HepG2 (cell line): ENCODE results near the gene TREH. TPM values are rescaled to one million over a fixed set of nuclear protein-coding genes. Genes with fewer than 3 reads are reported as not detected.
A peak's percentile ranks its signal among the peaks of the same experiment; 100 is the strongest.
"Not testable (repeated sequence)": the region's sequence is repeated elsewhere in the genome, so short reads cannot be mapped to it uniquely, and the experiment has no call there.

ENCODE experiments used
- ATAC-seq: fragments of 200-7000 bp; cut with Tn5 transposase; 3 replicates; pipeline ENCODE4 v1.9.1; 2020; ENCODE audit warnings: mild to moderate bottlenecking, moderate library complexity
- BruUV-seq: library from RNA; stranded (reverse); fragments of 400-500 nt; replicated peaks from 2 replicates; lab custom pipeline; 2021; lab: Mats Ljungman, UMichigan
- CTCF ChIA-PET: fragments of 300-600 bp; formaldehyde crosslinking; extraction: SDS; loops from one replicate; lab custom pipeline; 2021; ENCODE audit warnings: low total read pairs, inconsistent platforms, low intra/inter-chr PET ratio; lab: Yijun Ruan, JAX
- POLR2A ChIA-PET: fragments of 350-600 bp; sonication (Branson Sonifier 250); formaldehyde crosslinking; loops from one replicate; lab custom pipeline; 2020; ENCODE audit warnings: antibody characterized with exemption, inconsistent platforms; lab: Yijun Ruan, JAX
- DNase-seq: peaks from one replicate; pipeline ENCODE4 v3.0.0-alpha.2; 2015; ENCODE audit warnings: low spot score
- FAIRE-seq: peaks from 3 replicates; lab custom pipeline; 2011; peaks lifted over from hg19 to GRCh38; lab: Jason Lieb, UNC
- H2AFZ ChIP-seq: one replicate; pipeline ENCODE4 v1.6.1; 2011; ENCODE audit warnings: low read length, inconsistent platforms
- H3K27ac ChIP-seq: fragments of 300-600 bp; 3 replicates; pipeline ENCODE4 v1.8.0; 2011; ENCODE audit warnings: mixed run types, mild to moderate bottlenecking, mixed read lengths, low read length, inconsistent platforms; ENCODE audit not compliant: insufficient read depth; ENCODE audit errors: extremely low read length
- H3K27me3 ChIP-seq, 2 experiments: fragments of 200-600 bp in 1 of 2; 2 replicates in 1 of 2; 3 replicates in 1 of 2; pipeline versions ENCODE4 v1.6.0 to v1.8.0; 2011; ENCODE audit warnings: low read length in 2 of 2, mild to moderate bottlenecking in 2 of 2, moderate library complexity in 2 of 2, inconsistent platforms in 1 of 2; ENCODE audit not compliant: insufficient read depth in 2 of 2, control insufficient read depth in 1 of 2
- H3K36me3 ChIP-seq, 2 experiments: fragments of 200-600 bp in 1 of 2; replicated peaks in 1 of 2; 2 replicates in 1 of 2; 3 replicates in 1 of 2; pipeline versions ENCODE4 v1.5.1 to v1.8.0; 2011; ENCODE audit warnings: low read length in 2 of 2, inconsistent platforms in 1 of 2; ENCODE audit not compliant: insufficient read depth in 2 of 2, control insufficient read depth in 1 of 2
- H3K4me1 ChIP-seq: 2 replicates; pipeline ENCODE4 v1.5.1; 2012; ENCODE audit warnings: low read length, inconsistent platforms; ENCODE audit not compliant: insufficient read depth
- H3K4me2 ChIP-seq: 2 replicates; pipeline ENCODE4 v1.6.0; 2011; ENCODE audit warnings: low read depth, low read length, inconsistent platforms
- H3K4me3 ChIP-seq, 3 experiments: fragments of 200-600 bp in 1 of 3; sonication (generic), shearing (Covaris generic) in 1 of 3; replicated peaks in 1 of 3; 2 replicates each; pipeline ENCODE4 v1.5.1; 2011 to 2016; ENCODE audit warnings: low read length in 3 of 3, inconsistent platforms in 2 of 3, low read depth in 2 of 3, mild to moderate bottlenecking in 2 of 3, control low read depth in 1 of 3, mixed read lengths in 1 of 3; ENCODE audit not compliant: insufficient read depth in 1 of 3
- H3K79me2 ChIP-seq: one replicate; pipeline ENCODE4 v1.6.1; 2011; ENCODE audit warnings: low read length, inconsistent platforms; ENCODE audit not compliant: insufficient read depth
- H3K9ac ChIP-seq: 2 replicates; pipeline ENCODE4 v1.6.0; 2011; ENCODE audit warnings: mild to moderate bottlenecking, low read depth, low read length, inconsistent platforms; ENCODE audit not compliant: insufficient read depth
- H3K9me3 ChIP-seq: 2 replicates; pipeline ENCODE4 v1.5.1; 2012; ENCODE audit warnings: mild to moderate bottlenecking, low read length
- H4K20me1 ChIP-seq: 2 replicates; pipeline ENCODE4 v1.6.0; 2011; ENCODE audit warnings: inconsistent platforms, mild to moderate bottlenecking, low read length, moderate library complexity; ENCODE audit not compliant: insufficient read depth
- MXI1 ChIP-seq: IDR thresholded peaks from 3 replicates; pipeline ENCODE4 v1.6.1; 2012; ENCODE audit warnings: low read depth, low read length, inconsistent platforms, borderline replicate concordance
- NFYB ChIP-seq: sonication (generic); formaldehyde crosslinking; IDR thresholded peaks from 2 replicates; pipeline ENCODE4 v1.4.0; 2020; ENCODE audit warnings: missing genetic modification reagents
- NFYC ChIP-seq: IDR thresholded peaks from 2 replicates; pipeline ENCODE4 v1.6.1; 2016; ENCODE audit warnings: missing genetic modification reagents, missing compliant biosample characterization
- POLR2A ChIP-seq, 2 experiments: IDR thresholded peaks; 2 replicates each; pipeline ENCODE4 v1.6.1; 2011; ENCODE audit warnings: low read depth in 2 of 2, low read length in 2 of 2, mild to moderate bottlenecking in 1 of 2, moderate library complexity in 1 of 2; ENCODE audit not compliant: insufficient read depth in 1 of 2
- POLR2AphosphoS5 ChIP-seq: IDR thresholded peaks from 2 replicates; pipeline ENCODE4 v1.6.1; 2012; ENCODE audit warnings: low read depth, low read length
- POLR2G ChIP-seq: fragments of 200-400 bp; formaldehyde crosslinking; IDR thresholded peaks from 2 replicates; pipeline ENCODE4 v1.6.1; 2018; ENCODE audit warnings: mild to moderate bottlenecking, low read depth, low read length, moderate library complexity
- SOX13 ChIP-seq, 3 experiments: fragments of 450-650 bp in 1 of 3; sonication (generic) in 1 of 3; formaldehyde crosslinking in 1 of 3; IDR thresholded peaks in 2 of 3; conservative IDR thresholded peaks in 1 of 3; 2 replicates each; pipeline versions ENCODE4 v1.5.0 to v1.6.1; 2016 to 2020; ENCODE audit warnings: antibody characterized with exemption in 1 of 3, mild to moderate bottlenecking in 1 of 3, missing compliant biosample characterization in 1 of 3, missing genetic modification reagents in 1 of 3, moderate library complexity in 1 of 3
- ZHX1 ChIP-seq: sonication (generic); formaldehyde crosslinking; IDR thresholded peaks from 2 replicates; pipeline ENCODE4 v1.8.1; 2022; ENCODE audit warnings: low read depth, mild to moderate bottlenecking, missing genetic modification reagents
- ZMYM4 ChIP-seq: sonication (generic); formaldehyde crosslinking; IDR thresholded peaks from 2 replicates; pipeline ENCODE4 v1.8.1; 2023; ENCODE audit warnings: mild to moderate bottlenecking, missing genetic modification reagents
- WGBS: methylation state at CpG from one replicate; pipeline ENCODE4 v1.1.6; 2017; ENCODE audit warnings: low lambda C conversion rate; 5-methylcytosine and 5-hydroxymethylcytosine counted together
- in situ Hi-C: cut with HindIII; loops from 2 replicates; pipeline ENCODE4 v1.10.0; 2017; ENCODE audit warnings: low pct_unique_long_range_greater_than_20kb; ENCODE audit not compliant: extremely low pct_ligation_motif_present
- intact Hi-C: fragments of 100-400 bp; cut with micrococcal nuclease; formaldehyde crosslinking; loops from one replicate; pipeline ENCODE4 v1.10.0; 2022; ENCODE audit not compliant: unreplicated experiment
- polyA plus RNA-seq, 8 experiments: library from polyadenylated mRNA; depleted of rRNA in 3 of 8; stranded (reverse) in 7 of 8; unstranded in 1 of 8; fragments of >200 nt; fragmentation: Illumina TruSeq in 4 of 8; extraction: Trizol in 4 of 8; gene quantifications; 2 replicates each; pipeline versions ENCODE4 v1.2.1 to v1.2.3, GENCODE V29; 2011 to 2016; ENCODE audit warnings: low read depth in 4 of 8, missing spikeins in 1 of 8, mixed read lengths in 1 of 8; ENCODE audit not compliant: insufficient read depth in 1 of 8
- total RNA-seq, 5 experiments: library from RNA; depleted of rRNA; stranded (reverse); fragments of >200 nt; fragmentation: Illumina TruSeq; extraction: Trizol; gene quantifications; 2 replicates each; pipeline ENCODE4 v1.2.3, GENCODE V29; 2016; ENCODE audit warnings: low read depth in 1 of 5
- TF ChIP-seq, protein P1 (sequence below): IDR thresholded peaks from 2 replicates; pipeline ENCODE4 v1.6.1; 2016; ENCODE audit warnings: missing genetic modification reagents, missing compliant biosample characterization

The TREH gene
- total and polyA plus RNA-seq, 2 of the 13 experiments (the other 11 are each of a cell fraction or from before 2014, with no cell fraction given): 0.53 to 0.86 TPM

DNA sequence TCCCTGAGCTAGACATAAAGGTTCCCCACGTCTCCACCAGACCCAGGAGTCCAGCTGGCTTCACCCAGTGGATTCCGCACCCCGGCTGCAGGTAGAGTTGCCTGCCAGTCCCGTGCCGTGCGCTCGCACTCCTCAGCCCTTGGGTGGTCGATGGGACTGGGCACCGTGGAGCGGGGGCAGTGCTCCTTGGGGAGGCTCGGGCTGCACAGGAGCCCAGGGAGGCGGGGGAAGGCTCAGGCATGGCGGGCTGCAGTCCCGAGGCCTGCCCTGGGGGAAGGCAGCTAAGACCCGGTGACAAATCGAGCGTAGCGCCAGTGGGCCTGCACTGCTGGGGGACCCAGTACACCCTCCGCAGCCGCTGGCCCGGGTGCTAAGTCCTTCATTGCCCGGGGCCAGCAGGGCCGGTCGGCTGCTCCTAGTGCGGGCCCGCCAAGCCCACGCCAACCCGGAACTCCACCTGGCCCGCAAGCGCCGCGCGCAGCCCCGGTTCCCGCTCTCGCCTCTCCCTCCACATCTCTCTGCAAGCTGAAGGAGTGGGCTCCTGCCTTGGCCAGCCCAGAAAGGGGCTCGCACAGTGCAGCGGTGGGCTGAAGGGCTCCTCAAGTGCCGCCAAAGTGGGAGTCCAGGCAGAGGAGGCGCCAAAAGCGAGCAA lies 9.5 kb upstream of the TREH start (continued):
- TF ChIP-seq MXI1: no peak

DNA sequence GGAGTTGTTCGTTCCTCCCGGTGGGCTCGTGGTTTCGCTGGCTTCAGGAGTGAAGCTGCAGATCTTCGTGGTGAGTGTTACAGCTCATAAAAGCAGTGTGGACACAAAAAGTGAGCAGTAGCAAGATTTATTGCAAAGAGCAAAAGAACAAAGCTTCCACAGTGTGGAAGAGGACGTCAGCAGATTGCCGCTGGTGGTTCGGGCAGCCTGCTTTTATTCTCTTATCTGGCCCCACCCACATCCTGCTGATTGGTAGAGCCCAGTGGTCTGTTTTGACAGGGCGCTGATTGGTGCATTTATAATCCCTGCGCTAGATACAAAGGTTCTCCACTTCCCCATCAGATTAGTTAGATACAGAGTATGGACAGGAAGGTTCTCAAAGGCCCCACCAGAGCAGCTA lies 8.9 kb upstream of the TREH start:
- WGBS: 41% methylated on average over 9 of the region's 10 CpGs

More for the DNA sequence above, 8.9 kb upstream of the TREH start:
- not testable (repeated sequence) for H3K9me3 ChIP-seq; TF ChIP-seq SOX13 (IDR thresholded peaks at IDR 0.05)
- peaks cover 63% of the 10 kb centered on the region for H3K4me1 ChIP-seq
- TF ChIP-seq ZHX1 (CRISPR knock-in tag) (0 out of 2 replicates have a peak, but pooled peaks have one; percentile 26), POLR2AphosphoS5 (peak; percentile 42), NFYB (CRISPR knock-in tag) (peak; percentile 82), SOX13 (CRISPR knock-in tag; conservative IDR thresholded peaks at IDR 0.05 in 1 of 2, IDR thresholded peaks at IDR 0.05 in 1 of 2) (0 out of 4 replicates have a peak, but pooled peaks of 1 of the 2 experiments have one; percentile 9), NFYC (peak; percentile 80), POLR2G (peak; percentile 63), POLR2A (IDR thresholded peaks at IDR 0.05; ENCODE audit: insufficient read depth in 1 of 2, low read depth in 2 of 2, low read length in 2 of 2) (peak; percentile 54 to 69; a peak in 3 of 4 replicates), ZMYM4 (CRISPR knock-in tag) (peak; percentile 21; the same call in 1 of the 2 replicates)
- TF ChIP-seq, protein P1, sequence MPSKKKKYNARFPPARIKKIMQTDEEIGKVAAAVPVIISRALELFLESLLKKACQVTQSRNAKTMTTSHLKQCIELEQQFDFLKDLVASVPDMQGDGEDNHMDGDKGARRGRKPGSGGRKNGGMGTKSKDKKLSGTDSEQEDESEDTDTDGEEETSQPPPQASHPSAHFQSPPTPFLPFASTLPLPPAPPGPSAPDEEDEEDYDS: peak; percentile 74; the same call in 1 of the 2 replicates
- TF ChIP-seq, all 625 proteins: peak for 9; not testable (repeated sequence) for 616
- BruUV-seq, intact Hi-C loops, H3K9ac ChIP-seq, FAIRE-seq, in situ Hi-C loops, H3K4me3 ChIP-seq, H3K27me3 ChIP-seq, H3K79me2 ChIP-seq, CTCF ChIA-PET, H4K20me1 ChIP-seq, H3K36me3 ChIP-seq, H3K27ac ChIP-seq, ATAC-seq, H2AFZ ChIP-seq: not testable (repeated sequence)
- POLR2A ChIA-PET: interaction anchor here (0.8 to 2.8 kb wide), 7 partner anchors 9 to 103 kb away, joined by 4 to 28 read pairs (median 11); partner anchors contain the start of genes DDX6 and TREH
- H3K4me2 ChIP-seq: peak overlapping the region; percentile 49
- DNase-seq: peak; percentile 37
